Smooth muscle cell (in vitro differentiated cells): ENCODE results near the gene TEX2. TPM values are rescaled to one million over a fixed set of nuclear protein-coding genes. Genes with fewer than 3 reads are reported as not detected.
A peak's percentile ranks its signal among the peaks of the same experiment; 100 is the strongest.

Experiments
- DNase-seq: peaks from one replicate; lab custom pipeline; 2025; ENCODE audit not compliant: unreplicated experiment; lab: John Stamatoyannopoulos, UW
- H2AFZ ChIP-seq: fragments of 200-600 bp; sonication (generic); 2 replicates; pipeline ENCODE4 v1.6.0; 2016; ENCODE audit warnings: antibody characterized with exemption, low read depth, mild to moderate bottlenecking
- H3F3A ChIP-seq: fragments of 200-600 bp; sonication (generic); 2 replicates; pipeline ENCODE4 v1.6.0; 2017; ENCODE audit warnings: antibody characterized with exemption, low read depth
- H3K27ac ChIP-seq: fragments of 200-600 bp; sonication (generic); 2 replicates; pipeline ENCODE4 v1.5.1; 2016; ENCODE audit warnings: low read depth, mild to moderate bottlenecking
- H3K27me3 ChIP-seq: fragments of 200-600 bp; sonication (generic); 2 replicates; pipeline ENCODE4 v1.6.1; 2016; ENCODE audit warnings: low read depth, mild to moderate bottlenecking
- H3K36me3 ChIP-seq: fragments of 200-600 bp; sonication (generic); 2 replicates; pipeline ENCODE4 v1.5.1; 2016; ENCODE audit warnings: low read depth
- H3K4me1 ChIP-seq: fragments of 200-600 bp; sonication (generic); 2 replicates; pipeline ENCODE4 v1.5.1; 2016; ENCODE audit warnings: low read depth
- H3K4me2 ChIP-seq: fragments of 200-600 bp; sonication (generic); 2 replicates; pipeline ENCODE4 v1.6.0; 2016; ENCODE audit warnings: mild to moderate bottlenecking
- H3K4me3 ChIP-seq: fragments of 200-600 bp; sonication (generic); 2 replicates; pipeline ENCODE4 v1.5.1; 2016; ENCODE audit warnings: mild to moderate bottlenecking
- H3K79me2 ChIP-seq: fragments of 200-600 bp; sonication (generic); 2 replicates; pipeline ENCODE4 v1.6.0; 2016; ENCODE audit warnings: low read depth, mild to moderate bottlenecking
- H3K9ac ChIP-seq: fragments of 200-600 bp; sonication (generic); 2 replicates; pipeline ENCODE4 v1.6.0; 2016; ENCODE audit warnings: low read depth
- H3K9me3 ChIP-seq: fragments of 200-600 bp; sonication (generic); replicated peaks from 2 replicates; pipeline ENCODE4 v1.5.1; 2016; ENCODE audit warnings: low read depth
- H4K20me1 ChIP-seq: fragments of 200-600 bp; sonication (generic); 2 replicates; pipeline ENCODE4 v1.6.0; 2016; ENCODE audit warnings: low read depth
- CTCF ChIP-seq: fragments of 200-600 bp; sonication (generic); IDR thresholded peaks from 2 replicates; pipeline ENCODE4 v1.5.1; 2017; ENCODE audit warnings: borderline replicate concordance, mild to moderate bottlenecking, antibody characterized with exemption; ENCODE audit not compliant: insufficient read depth, poor library complexity, severe bottlenecking
- WGBS: methylation state at CpG from one replicate; pipeline ENCODE4 v1.1.7; 2016; ENCODE audit warnings: low lambda C conversion rate; 5-methylcytosine and 5-hydroxymethylcytosine counted together
- polyA plus RNA-seq: library from polyadenylated mRNA; unstranded; fragments of >200 nt; fragmentation: Nextera tagmentation; extraction: Ambion mirVana; gene quantifications from 2 replicates; pipeline ENCODE4 v1.2.1, GENCODE V29; 2016
- total RNA-seq: library from RNA; depleted of rRNA; stranded (reverse); fragments of >200 nt; gene quantifications from 2 replicates; pipeline ENCODE4 v1.2.3, GENCODE V29; 2014

Gene TEX2
- total and polyA plus RNA-seq, 2 experiments from 2014 or later = 8.6 to 26.2 TPM

- peaks cover 15% of the 10 kb centered on the region for H3K4me1 ChIP-seq
- no peak for TF ChIP-seq CTCF
- peaks cover 34% of the 10 kb centered on the region for H3K79me2 ChIP-seq
These were observed 66.5 kb downstream of the TEX2 start for GRCh38 chr17:64196601-64197000.

GRCh38 chr17:64193561-64193960 lies 69.5 kb downstream of the TEX2 start:
- H3K4me1 ChIP-seq = peaks cover 6% of the 10 kb centered on the region
- peaks cover 29% of the 10 kb centered on the region for H3K79me2 ChIP-seq
- no peak overlapping the region for H2AFZ ChIP-seq
- no peak overlapping the region for H3K9ac ChIP-seq
- H3K27me3 ChIP-seq = no peaks in the 10 kb centered on the region
- peaks cover 19% of the 10 kb centered on the region for H3F3A ChIP-seq
- H3K4me2 ChIP-seq = no peak overlapping the region
- H3K27ac ChIP-seq = no peak overlapping the region
- peaks cover 4% of the 10 kb centered on the region for H4K20me1 ChIP-seq
- 92% methylated on average over 9 of the region's 9 CpGs for WGBS
- no peak for DNase-seq
- no peak overlapping the region for H3K4me3 ChIP-seq
- no peaks in the 10 kb centered on the region for H3K36me3 ChIP-seq
- no peak for TF ChIP-seq CTCF
- no peaks in the 10 kb centered on the region for H3K9me3 ChIP-seq

More at GRCh38 chr17:64196601-64197000, 66.5 kb downstream of the TEX2 start:
- no peaks in the 10 kb centered on the region for H3K36me3 ChIP-seq
- H3K9me3 ChIP-seq = no peaks in the 10 kb centered on the region
- H4K20me1 ChIP-seq = peaks cover 4% of the 10 kb centered on the region
- H3K4me3 ChIP-seq = no peak overlapping the region
- peaks cover 23% of the 10 kb centered on the region for H3F3A ChIP-seq
- peak overlapping the region; percentile 74 for H3K27ac ChIP-seq
- no peak overlapping the region for H2AFZ ChIP-seq
- peak overlapping the region; percentile 65 for H3K4me2 ChIP-seq
- H3K9ac ChIP-seq = no peak overlapping the region
- 27% methylated on average over 4 of the region's 4 CpGs for WGBS
- H3K27me3 ChIP-seq = no peaks in the 10 kb centered on the region
- no peak for DNase-seq

GRCh38 chr17:64192589-64192988 lies 70.5 kb downstream of the TEX2 start:
- Histone ChIP-seq H3K27me3 (no peaks in the 10 kb centered on the region), H2AFZ (no peak overlapping the region), H3K79me2 (peaks cover 21% of the 10 kb centered on the region), H3K4me1 (peaks cover 6% of the 10 kb centered on the region), H4K20me1 (no peaks in the 10 kb centered on the region), H3K36me3 (no peaks in the 10 kb centered on the region), H3K27ac (no peak overlapping the region), H3K9ac (no peak overlapping the region), H3K4me2 (no peak overlapping the region), H3F3A (peaks cover 12% of the 10 kb centered on the region), H3K9me3 (no peaks in the 10 kb centered on the region), H3K4me3 (no peak overlapping the region)
- WGBS = 58% methylated on average over 3 of the region's 3 CpGs
- no peak for TF ChIP-seq CTCF
- no peak for DNase-seq

GRCh38 chr17:64190472-64190871 lies 72.6 kb downstream of the TEX2 start:
- WGBS = 70% methylated on average over 6 of the region's 6 CpGs
- Histone ChIP-seq H3K4me1 (no peaks in the 10 kb centered on the region), H3K27ac (no peak overlapping the region), H4K20me1 (no peaks in the 10 kb centered on the region), H3F3A (no peaks in the 10 kb centered on the region), H3K79me2 (peaks cover 20% of the 10 kb centered on the region), H3K4me2 (no peak overlapping the region), H3K36me3 (no peaks in the 10 kb centered on the region), H3K9ac (no peak overlapping the region), H2AFZ (no peak overlapping the region), H3K4me3 (no peak overlapping the region), H3K27me3 (no peaks in the 10 kb centered on the region), H3K9me3 (no peaks in the 10 kb centered on the region)
- DNase-seq = no peak
- TF ChIP-seq CTCF = no peak
